GM18868 (cell line): Measurements from ENCODE around the gene GAB4.

Experiments
- ATAC-seq: cut with Tn5 transposase; IDR thresholded peaks from one replicate; pipeline ENCODE4 v1.9.1; 2021; ENCODE audit warnings: mild to moderate bottlenecking, moderate library complexity; ENCODE audit not compliant: unreplicated experiment

Gene GAB4

GRCh38 chr22:16989915-16990314 is 18.1 kb downstream of the GAB4 start:
- no peak for ATAC-seq

DNA sequence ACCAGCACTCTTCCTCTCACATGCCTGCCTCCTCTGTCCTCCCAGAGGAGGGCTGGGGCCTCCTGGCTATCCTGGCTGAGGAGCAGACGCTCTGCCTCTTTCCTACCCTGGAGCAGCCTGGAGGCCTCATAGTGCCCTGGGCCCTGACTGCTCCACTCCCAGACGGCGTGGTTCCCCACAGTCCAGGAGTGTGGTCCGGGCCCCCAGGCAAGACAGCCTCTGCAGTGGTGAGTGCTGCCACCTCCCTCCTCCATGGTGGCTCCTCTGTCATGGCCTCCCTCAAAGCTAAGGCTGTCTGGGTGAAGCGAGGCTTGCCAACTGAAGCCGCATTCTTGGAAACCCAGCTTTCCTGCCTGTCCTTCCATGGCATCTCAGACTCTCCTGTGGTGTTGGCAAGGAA is 19.8 kb downstream of the GAB4 start:
- ATAC-seq: no peak

GRCh38 chr22:16987822-16988221 is 20.2 kb downstream of the GAB4 start:
- ATAC-seq: no peak

GRCh38 chr22:16975155-16975885 is 32.7 kb downstream of the GAB4 start:
- no peak for ATAC-seq

GRCh38 chr22:16974298-16975084 is 33.5 kb downstream of the GAB4 start:
- ATAC-seq: no peak

DNA sequence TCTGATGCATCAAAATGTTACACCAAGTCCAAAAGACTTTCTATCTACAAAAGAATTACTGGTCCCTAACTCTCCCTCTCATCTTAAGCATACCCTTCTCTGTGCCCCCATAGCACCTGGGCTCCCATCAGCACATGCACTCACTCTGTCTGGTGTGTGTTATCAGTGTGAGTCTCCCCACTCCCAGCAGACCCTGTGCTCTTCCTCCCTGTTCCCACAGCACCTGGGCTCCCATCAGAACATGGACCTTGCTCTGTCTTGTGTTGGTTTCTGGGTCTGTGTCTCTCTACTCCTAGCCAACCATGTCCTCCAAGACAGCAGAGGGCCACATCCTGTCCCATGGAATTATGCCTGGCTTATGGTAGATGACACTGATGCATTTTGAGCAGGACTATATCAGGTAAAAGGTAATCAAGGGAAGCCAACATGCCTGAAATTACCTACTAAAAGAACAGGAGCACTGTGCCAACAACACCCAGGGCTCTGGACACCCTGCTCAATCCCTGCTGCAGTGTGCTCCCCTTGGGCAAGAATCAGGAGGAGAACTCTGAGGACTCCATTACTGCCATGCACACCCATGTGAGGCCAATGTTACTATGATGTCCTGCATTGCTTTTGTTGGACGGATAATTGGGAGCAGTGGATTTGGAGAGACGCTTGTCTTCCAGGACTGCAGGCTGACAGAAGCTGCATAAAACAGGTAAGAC is 34.3 kb downstream of the GAB4 start:
- no peak for ATAC-seq

GRCh38 chr22:16972311-16972710 is 35.7 kb downstream of the GAB4 start:
- ATAC-seq: no peak

GRCh38 chr22:16970446-16970845 is 37.6 kb downstream of the GAB4 start:
- ATAC-seq: no peak

DNA sequence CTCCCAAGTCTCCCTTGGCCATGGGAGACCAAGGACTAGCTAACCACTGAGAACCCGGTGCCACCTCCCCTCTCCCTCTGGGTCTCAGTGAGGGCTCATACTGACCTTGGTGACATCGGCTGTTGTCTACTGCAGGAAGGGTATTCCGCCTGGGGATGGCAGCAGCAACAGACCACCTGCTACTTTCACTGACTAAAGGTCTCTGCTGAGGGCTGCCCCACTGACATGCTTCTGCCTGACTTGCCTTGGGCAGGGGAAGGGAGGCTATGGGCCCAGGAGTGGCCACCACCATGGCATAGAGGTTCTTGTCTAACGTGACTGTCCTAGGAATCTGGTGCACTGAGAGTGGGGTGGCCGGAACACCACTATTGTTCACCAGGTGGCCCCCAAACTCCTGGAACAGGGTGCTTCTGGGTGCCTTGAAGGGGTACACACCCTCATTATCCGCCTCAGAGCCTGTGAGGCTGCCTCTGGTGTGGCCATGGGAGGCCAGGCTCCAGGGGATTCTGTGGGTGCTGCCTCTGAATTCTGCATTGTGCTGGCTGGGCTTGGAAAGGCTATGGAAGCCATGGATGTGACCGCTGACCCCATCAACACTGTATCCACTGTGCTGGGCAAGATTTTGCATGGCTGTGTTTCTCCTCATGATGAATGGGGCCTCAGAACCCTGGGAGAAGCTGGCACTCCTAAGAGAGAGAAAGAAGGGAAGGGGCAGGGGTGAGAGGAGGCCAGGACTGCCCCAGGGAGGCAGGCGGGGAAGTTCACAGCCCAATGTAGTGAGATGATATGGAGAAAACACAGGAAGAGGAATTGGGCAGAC is 38.3 kb downstream of the GAB4 start:
- no peak for ATAC-seq

DNA sequence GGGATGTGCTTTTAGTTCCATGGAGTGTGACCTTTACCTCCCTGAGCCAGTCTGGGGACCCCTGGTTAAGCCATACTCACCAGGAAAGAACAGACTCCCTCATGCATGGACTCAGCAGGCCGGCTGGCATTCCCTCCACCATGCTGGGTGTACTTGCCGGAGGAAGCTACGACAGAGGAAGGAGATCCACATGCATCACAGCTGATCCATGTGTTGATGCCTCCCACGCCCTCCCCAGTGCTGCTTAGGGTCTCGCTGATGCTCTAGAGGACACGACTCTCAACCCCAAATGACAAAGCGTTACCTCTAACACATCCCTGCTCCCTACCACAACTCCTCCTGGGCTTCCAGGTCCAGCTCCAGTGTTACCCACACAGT is 39.8 kb downstream of the GAB4 start:
- no peak for ATAC-seq

GRCh38 chr22:16967453-16968217 is 40.4 kb downstream of the GAB4 start:
- no peak for ATAC-seq

DNA sequence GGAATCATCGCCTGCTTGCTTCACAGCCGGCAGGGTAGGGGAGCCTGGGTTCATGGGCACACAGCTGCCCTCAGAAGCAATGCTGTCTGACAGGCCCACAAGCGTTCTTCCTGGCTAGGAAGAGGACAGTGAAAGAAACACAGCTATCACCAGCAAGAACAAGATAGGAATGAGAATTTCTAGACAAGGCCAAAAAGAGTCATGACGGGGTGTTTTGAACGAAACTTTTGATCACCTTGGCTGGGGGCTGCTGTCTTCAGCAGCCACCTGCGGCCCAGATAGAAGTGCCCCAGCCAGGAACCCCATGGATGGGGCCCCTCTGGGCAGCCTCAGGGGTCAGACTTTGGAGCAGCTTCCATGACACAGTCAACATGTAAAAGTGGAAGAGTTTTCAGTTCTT is 41.8 kb downstream of the GAB4 start:
- no peak for ATAC-seq

DNA sequence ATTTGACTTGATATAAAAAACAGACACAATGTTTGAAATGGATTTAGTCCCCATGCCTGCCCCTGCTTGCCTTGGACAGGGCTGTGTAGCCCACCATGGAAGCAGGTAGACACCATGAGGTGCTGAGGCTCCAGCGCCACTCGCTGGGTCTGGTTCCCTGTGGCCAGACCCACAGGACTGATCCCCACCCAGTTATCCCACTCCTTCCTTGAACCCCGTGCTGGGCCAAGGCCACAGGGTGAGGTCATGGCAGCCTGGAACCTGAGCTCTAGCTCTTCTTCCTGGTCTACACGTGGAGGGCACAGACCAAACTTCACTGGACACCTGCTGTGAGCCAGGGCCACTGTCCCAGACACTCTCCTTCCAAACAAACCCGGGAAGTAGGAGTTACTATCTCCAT is 42.5 kb downstream of the GAB4 start:
- ATAC-seq: no peak

- no peak for ATAC-seq
Measured at GRCh38 chr22:16965083-16965482, 42.9 kb downstream of the GAB4 start.

DNA sequence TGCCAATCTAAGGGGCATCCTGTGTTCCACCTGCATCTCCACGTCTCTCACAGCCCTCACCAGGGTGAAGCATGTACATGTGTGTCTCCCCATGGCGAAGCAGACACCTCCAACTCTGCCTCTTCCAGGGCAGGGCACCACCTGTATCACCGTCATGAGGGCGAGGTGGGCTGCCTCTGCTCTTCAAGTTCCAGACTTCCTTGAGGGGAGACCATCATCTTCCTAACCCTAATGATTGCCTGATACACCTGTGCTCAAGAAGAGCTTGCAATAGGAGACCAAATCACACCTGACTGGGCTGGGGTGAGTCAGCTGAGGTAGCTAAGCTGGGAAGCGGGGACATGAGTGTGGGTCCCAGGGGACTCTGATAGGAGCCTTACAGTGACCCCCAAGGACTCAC is 43.7 kb downstream of the GAB4 start:
- ATAC-seq: no peak

DNA sequence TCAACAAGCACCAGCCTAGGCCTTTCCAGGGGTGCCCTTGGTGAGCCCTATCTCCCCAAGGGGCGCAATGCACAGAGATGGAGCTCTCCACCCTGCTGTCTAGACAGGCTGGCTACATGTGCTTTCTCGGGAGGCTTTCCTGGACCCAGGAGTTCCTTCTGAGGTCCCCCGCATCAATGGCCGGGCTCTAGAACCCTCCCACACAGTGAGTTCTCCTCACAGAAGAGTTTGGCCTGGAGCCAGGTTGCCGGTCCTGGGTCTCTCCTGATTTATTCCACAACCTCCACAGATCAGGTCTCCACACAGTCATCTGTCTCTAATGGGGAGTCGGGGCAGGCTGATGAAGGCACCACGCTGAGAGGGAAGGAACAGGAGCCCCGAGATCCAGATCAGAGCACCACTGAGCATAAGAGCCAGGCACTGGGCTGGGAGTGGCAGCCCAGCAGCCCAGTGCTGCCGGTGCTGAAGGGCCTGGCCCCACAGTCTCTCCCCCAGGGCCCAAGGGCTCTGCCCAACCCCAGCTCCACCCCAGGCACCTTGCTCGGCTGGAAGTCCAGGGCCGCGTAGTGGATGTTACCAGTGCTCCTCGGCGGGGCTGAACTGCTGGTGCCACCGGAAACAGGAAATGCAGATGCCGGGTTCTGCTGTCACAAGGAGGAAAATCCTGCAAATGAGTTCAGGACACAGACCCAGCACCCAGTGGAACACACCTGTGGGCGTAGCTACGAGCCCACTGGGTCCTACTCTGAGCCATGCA is 44.7 kb downstream of the GAB4 start:
- no peak for ATAC-seq

GRCh38 chr22:16962501-16962900 is 45.5 kb downstream of the GAB4 start:
- ATAC-seq: no peak

DNA sequence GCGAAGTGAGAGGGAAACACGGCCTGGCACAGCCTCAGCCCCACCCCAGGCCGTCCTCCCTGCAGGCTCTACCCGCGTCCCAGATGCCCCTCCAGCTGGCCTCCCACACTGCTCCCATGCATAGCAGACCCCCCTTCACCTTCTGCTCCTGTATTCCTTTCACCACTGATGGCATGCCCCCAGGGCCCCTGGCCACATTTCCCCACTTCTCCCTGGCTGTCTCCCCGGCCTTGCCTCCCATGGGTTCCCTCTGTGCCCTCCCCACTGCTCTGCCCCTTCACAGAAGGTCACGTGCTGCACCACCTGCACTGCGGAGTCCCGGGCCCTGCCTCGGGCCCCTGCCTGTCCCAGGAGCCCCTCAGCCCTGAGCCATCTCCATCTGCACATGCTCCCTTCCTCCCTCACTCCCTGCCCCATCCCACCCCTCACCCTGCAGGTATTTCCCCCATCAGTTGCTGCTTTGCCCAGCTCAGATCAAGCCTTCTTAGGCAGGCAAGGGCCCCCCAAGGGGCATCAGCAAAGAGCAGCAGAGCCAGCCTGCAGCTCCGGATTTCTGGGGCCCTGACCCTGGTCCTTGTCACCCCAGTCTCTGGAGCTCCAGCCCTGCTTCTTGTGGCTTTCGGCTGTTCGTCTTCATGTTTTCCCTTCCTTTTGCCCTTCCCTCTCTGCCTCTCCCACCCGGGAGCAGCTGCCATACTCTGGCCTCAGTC is 46.4 kb downstream of the GAB4 start:
- no peak for ATAC-seq

DNA sequence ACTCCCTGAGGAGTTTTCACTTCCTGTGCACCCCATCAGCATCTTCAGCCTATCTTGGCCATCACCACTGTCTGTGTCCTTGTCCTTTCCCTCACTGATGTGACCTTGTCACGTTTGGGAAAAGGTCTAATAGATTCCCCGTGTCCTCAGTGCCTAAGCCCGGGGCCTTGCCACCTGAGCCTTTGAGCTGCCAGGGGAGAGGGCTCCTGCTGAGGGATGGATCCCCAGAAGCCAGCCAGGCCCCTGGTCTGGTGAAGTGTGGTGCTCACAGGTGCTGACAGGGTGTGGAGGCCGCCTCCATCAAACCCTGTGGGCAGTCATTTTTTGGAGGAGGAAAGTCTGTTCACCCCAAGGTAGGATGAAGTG is 47.2 kb downstream of the GAB4 start:
- ATAC-seq: no peak
